SK-N-SH treated with all-trans-retinoic acid at 6 μM for 48 hours (cell line): ENCODE results near the gene SNX8.

ENCODE experiments used
- PATZ1 ChIP-seq: fragments of 250-450 bp; sonication (Bioruptor Pico); IDR thresholded peaks from 2 replicates; pipeline ENCODE4 v1.8.0; 2020; ENCODE audit warnings: mild to moderate bottlenecking, moderate library complexity, borderline replicate concordance
- ZNF70 ChIP-seq: fragments of 450-650 bp; formaldehyde crosslinking; IDR thresholded peaks from 2 replicates; pipeline ENCODE4 v1.5.0; 2020; ENCODE audit warnings: mild to moderate bottlenecking, moderate library complexity
- TF ChIP-seq, protein P1 (sequence below): fragments of 250-450 bp; sonication (Bioruptor Pico); IDR thresholded peaks from 2 replicates; pipeline ENCODE4 v1.5.0; 2020; ENCODE audit warnings: mild to moderate bottlenecking, moderate library complexity
- TF ChIP-seq, protein P2 (sequence below): fragments of 250-450 bp; sonication (Bioruptor Pico); IDR thresholded peaks from 2 replicates; pipeline ENCODE4 v1.5.1; 2020; ENCODE audit warnings: low read depth, mild to moderate bottlenecking, moderate library complexity

DNA sequence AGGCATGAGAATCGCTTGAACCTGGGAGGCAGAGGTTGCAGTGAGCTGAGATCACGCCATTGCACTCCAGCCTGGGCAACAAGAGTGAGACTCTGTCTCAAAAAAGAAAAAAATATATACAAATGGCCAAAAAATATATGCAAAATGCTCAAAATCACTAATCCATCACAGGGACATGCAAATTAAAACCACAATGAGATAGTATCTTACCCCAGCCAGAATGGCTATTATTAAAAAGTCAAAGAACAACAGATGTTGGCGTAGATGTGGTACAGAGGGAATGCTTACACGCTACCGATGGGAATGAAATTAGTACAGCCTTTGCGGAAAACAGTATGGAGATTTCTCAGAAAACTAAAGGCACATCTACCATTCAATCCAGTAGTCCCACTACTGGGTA lies 17.4 kb downstream of the SNX8 start:
- TF ChIP-seq, protein P1, sequence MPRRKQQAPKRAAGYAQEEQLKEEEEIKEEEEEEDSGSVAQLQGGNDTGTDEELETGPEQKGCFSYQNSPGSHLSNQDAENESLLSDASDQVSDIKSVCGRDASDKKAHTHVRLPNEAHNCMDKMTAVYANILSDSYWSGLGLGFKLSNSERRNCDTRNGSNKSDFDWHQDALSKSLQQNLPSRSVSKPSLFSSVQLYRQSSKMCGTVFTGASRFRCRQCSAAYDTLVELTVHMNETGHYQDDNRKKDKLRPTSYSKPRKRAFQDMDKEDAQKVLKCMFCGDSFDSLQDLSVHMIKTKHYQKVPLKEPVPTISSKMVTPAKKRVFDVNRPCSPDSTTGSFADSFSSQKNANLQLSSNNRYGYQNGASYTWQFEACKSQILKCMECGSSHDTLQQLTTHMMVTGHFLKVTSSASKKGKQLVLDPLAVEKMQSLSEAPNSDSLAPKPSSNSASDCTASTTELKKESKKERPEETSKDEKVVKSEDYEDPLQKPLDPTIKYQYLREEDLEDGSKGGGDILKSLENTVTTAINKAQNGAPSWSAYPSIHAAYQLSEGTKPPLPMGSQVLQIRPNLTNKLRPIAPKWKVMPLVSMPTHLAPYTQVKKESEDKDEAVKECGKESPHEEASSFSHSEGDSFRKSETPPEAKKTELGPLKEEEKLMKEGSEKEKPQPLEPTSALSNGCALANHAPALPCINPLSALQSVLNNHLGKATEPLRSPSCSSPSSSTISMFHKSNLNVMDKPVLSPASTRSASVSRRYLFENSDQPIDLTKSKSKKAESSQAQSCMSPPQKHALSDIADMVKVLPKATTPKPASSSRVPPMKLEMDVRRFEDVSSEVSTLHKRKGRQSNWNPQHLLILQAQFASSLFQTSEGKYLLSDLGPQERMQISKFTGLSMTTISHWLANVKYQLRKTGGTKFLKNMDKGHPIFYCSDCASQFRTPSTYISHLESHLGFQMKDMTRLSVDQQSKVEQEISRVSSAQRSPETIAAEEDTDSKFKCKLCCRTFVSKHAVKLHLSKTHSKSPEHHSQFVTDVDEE (CRISPR knock-in tag): no peak
- TF ChIP-seq ZNF70 (CRISPR knock-in tag) (no peak), PATZ1 (no peak)
- TF ChIP-seq, protein P2, sequence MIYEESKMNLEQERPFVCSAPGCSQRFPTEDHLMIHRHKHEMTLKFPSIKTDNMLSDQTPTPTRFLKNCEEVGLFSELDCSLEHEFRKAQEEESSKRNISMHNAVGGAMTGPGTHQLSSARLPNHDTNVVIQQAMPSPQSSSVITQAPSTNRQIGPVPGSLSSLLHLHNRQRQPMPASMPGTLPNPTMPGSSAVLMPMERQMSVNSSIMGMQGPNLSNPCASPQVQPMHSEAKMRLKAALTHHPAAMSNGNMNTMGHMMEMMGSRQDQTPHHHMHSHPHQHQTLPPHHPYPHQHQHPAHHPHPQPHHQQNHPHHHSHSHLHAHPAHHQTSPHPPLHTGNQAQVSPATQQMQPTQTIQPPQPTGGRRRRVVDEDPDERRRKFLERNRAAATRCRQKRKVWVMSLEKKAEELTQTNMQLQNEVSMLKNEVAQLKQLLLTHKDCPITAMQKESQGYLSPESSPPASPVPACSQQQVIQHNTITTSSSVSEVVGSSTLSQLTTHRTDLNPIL (CRISPR knock-in tag): no peak
